ENCODE measurements around the gene SGCD.

The SGCD gene

GRCh38 chr5:156706631-156707030, 379.7 kb downstream of the SGCD start:
- no peak for DNase-seq

- no peak for DNase-seq
Measured at GRCh38 chr5:156707750-156708149, 380.8 kb downstream of the SGCD start.

- DNase-seq: no peak
Measured at GRCh38 chr5:156715287-156715686, 388.3 kb downstream of the SGCD start.

GRCh38 chr5:156716591-156717380, 389.8 kb downstream of the SGCD start:
- DNase-seq: no peak

- no peak for DNase-seq
Measured at GRCh38 chr5:156718985-156719384, 392.0 kb downstream of the SGCD start.

GRCh38 chr5:156722358-156722757, 395.4 kb downstream of the SGCD start:
- DNase-seq: no peak

GRCh38 chr5:156735477-156735876, 408.5 kb downstream of the SGCD start:
- no peak for DNase-seq

GRCh38 chr5:156741516-156741915, 414.6 kb downstream of the SGCD start:
- no peak for DNase-seq

GRCh38 chr5:156753846-156754245, 426.9 kb downstream of the SGCD start:
- no peak for DNase-seq

GRCh38 chr5:156755421-156756087, 428.6 kb downstream of the SGCD start:
- no peak for DNase-seq

GRCh38 chr5:156758011-156758791, 431.2 kb downstream of the SGCD start:
- no peak for DNase-seq

- DNase-seq: no peak
Measured at GRCh38 chr5:156759156-156759555, 432.2 kb downstream of the SGCD start.

- no peak for DNase-seq
Measured at GRCh38 chr5:156762771-156763170, 435.8 kb downstream of the SGCD start.

- no peak for DNase-seq
Measured at GRCh38 chr5:156764176-156764971, 437.4 kb downstream of the SGCD start.

GRCh38 chr5:156774273-156774672, 447.3 kb downstream of the SGCD start:
- DNase-seq: no peak

- DNase-seq: no peak
Measured at GRCh38 chr5:156778139-156778706, 451.3 kb downstream of the SGCD start.

GRCh38 chr5:156778752-156779151, 451.8 kb downstream of the SGCD start:
- DNase-seq: no peak

- DNase-seq: no peak
Measured at GRCh38 chr5:156779436-156779835, 452.5 kb downstream of the SGCD start.

- no peak for DNase-seq
Measured at GRCh38 chr5:156783092-156783491, 456.1 kb downstream of the SGCD start.

GRCh38 chr5:156794687-156795086, 467.7 kb downstream of the SGCD start:
- no peak for DNase-seq

GRCh38 chr5:156798201-156798600, 471.2 kb downstream of the SGCD start:
- no peak for DNase-seq

GRCh38 chr5:156799171-156799570, 472.2 kb downstream of the SGCD start:
- DNase-seq: no peak

GRCh38 chr5:156800929-156801328, 474.0 kb downstream of the SGCD start:
- DNase-seq: no peak

Data from NCI-H187 treated with DMSO at 0.1 percent for 48 hours (cell line).